GM19438 (cell line): ENCODE data around the gene TSSK3.
"Not testable (repeated sequence)": the region's sequence is repeated elsewhere in the genome, so short reads cannot be mapped to it uniquely, and the experiment has no call there.

Source experiments
- ATAC-seq: cut with Tn5 transposase; IDR thresholded peaks from one replicate; pipeline ENCODE4 v1.9.1; 2021; ENCODE audit warnings: low read depth; ENCODE audit not compliant: unreplicated experiment

TSSK3 gene

GRCh38 chr1:32394890-32395432 is 32.6 kb downstream of the TSSK3 start:
- no peak for ATAC-seq

GRCh38 chr1:32396524-32396923 is 34.2 kb downstream of the TSSK3 start:
- not testable (repeated sequence) for ATAC-seq

GRCh38 chr1:32398401-32398800 is 36.1 kb downstream of the TSSK3 start:
- no peak for ATAC-seq

GRCh38 chr1:32399843-32400242 is 37.5 kb downstream of the TSSK3 start:
- no peak for ATAC-seq

GRCh38 chr1:32400876-32401631 is 38.7 kb downstream of the TSSK3 start:
- ATAC-seq, result no peak

GRCh38 chr1:32404946-32405345 is 42.6 kb downstream of the TSSK3 start:
- ATAC-seq, result no peak

GRCh38 chr1:32405672-32406467 is 43.5 kb downstream of the TSSK3 start:
- no peak for ATAC-seq

GRCh38 chr1:32406629-32407111 is 44.3 kb downstream of the TSSK3 start:
- no peak for ATAC-seq

GRCh38 chr1:32411261-32411660 is 48.9 kb downstream of the TSSK3 start:
- no peak for ATAC-seq

GRCh38 chr1:32413507-32414185 is 51.3 kb downstream of the TSSK3 start:
- no peak for ATAC-seq
